GM19035 (cell line): ENCODE data around the gene PDCD1LG2.
"Not testable (repeated sequence)": the region's sequence is repeated elsewhere in the genome, so short reads cannot be mapped to it uniquely, and the experiment has no call there.

Source experiments
- ATAC-seq: cut with Tn5 transposase; IDR thresholded peaks from one replicate; pipeline ENCODE4 v1.9.1; 2021; ENCODE audit not compliant: unreplicated experiment

PDCD1LG2 gene

DNA sequence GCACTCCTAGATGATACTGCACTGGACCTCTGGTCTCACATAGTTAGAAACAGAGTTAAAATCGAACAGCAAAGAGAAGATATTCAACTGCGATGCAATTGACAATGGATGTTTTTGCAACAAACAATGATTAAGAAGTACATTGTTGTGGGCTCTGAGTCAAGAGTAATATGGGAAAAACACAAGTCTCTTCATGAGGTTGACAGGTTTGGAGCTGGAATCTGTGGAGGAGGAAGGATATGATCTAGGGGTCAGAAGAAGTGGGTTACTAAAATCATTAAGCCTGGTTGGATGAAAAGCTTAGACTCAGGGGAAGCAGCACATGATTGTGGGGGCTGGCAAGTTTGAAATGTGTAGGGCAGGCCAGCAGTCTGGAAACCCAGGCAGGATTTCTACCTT is 53.1 kb downstream of the PDCD1LG2 start:
- ATAC-seq, result no peak

DNA sequence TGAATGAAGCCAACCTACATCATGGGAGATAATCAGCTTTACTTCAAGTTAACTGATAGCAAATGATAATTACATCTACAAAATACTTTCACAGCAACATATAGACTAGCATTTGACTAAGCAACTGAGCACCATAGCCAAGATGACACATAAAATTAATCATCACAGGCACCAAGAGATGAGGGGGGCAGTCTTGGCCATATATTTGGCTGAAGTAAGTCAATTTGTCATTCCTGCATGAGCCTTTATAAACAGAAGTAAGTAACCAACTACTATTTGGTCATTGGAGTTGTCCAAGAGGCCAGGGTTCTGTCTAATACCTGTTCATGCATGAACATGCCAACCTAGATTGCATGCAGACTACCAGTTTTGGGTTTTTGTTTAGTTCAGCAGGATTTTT is 53.6 kb downstream of the PDCD1LG2 start:
- no peak for ATAC-seq

DNA sequence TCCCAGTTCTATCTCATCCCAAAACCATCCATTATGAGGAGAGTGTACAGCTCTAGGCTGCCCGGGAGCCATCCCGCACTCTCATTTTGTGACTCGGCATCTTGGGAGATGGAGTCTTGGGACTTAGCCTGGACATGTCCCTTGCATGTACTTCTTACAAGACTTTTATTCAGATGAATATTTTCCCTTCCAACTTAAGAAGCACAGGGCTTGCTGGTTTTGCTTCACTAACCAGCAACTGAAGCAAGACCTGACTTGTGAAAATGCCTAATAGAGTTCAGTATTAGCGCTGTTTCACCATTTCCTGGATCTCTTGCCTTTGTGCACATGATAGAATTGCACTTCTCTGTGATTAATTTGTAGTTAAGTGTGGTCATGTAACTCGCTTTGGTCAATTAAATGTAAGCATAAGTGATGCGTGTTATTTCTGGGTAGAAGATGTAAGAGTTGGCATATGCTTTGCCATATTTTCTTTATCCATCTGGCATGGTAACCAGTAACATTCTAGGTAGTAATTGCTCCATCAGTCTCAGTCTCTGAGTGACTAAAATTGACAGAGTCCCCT is 55.8 kb downstream of the PDCD1LG2 start:
- ATAC-seq, result no peak

DNA sequence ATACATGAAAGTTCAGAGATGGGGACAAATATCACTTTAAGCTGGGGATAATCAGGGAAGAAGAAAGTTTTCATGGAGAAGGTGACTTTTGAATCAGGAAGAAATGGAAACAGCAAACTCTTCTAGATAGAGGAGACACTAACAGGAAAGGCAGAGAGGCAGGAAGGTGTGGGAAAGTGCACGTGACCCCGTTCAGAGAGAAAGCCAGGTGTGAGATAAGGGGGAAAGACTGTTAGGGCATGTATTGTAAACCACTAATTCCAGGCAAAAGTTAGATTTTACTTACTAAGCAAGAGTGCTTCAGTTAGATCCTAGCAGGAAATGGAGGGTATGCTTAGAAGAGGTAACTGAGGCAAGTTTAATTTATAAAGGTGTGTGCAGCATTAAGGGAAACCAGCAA is 58.5 kb downstream of the PDCD1LG2 start:
- ATAC-seq, result no peak

DNA sequence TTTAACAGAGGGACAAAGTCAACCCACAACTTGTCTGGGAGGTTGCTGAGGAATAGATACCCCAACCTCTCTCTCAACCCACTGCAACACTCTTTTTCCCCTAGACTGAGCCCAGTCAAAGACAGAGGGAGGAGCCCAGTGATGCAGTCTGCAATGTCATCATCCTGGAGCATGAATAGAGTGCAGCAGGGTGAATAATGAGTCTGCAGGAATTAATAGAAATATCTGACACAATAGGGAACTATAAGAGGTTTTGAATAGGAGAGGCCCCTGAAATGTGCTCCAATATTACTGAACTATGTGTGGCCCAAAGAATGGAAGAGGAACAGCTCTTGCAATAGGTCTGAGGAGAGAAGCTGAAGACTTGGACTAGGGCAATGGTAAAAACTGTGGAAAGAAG is 59.1 kb downstream of the PDCD1LG2 start:
- ATAC-seq, result no peak

DNA sequence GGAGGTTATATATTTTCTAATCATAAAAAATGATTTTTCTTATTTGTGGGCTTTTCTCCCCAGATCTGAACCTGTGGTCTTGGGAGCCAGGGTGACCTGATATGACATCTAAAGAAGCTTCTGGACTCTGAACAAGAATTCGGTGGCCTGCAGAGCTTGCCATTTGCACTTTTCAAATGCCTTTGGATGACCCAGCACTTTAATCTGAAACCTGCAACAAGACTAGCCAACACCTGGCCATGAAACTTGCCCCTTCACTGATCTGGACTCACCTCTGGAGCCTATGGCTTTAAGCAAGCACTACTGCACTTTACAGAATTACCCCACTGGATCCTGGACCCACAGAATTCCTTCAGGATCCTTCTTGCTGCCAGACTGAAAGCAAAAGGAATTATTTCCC is 59.6 kb downstream of the PDCD1LG2 start:
- no peak for ATAC-seq

DNA sequence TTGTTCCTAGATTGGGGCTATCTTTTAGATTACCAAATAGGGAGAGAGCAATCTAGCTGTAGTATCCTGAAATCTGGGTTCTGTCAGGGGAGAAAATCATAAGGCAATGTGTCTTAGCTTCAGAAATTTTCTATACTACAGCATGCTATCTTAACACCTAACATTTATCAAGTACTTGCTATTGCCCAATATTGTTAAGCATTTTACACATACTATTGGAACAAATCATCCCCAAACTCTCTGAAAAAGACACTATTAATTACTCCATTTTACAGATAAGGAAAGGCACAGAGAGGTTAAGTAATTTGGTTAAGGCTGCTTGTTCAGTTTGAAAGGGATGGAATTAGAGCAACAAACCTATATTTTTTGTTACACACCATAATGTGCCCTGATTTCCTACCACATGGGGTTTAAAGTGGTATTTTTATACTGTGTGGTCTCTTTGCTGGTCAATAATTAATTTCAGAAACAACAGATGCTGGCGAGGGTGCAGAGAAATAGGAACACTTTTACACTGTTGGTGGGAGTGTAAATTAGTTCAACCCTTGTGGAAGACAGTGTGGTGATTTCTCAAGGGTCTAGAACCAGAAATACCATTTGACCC is 61.4 kb downstream of the PDCD1LG2 start:
- no peak for ATAC-seq

DNA sequence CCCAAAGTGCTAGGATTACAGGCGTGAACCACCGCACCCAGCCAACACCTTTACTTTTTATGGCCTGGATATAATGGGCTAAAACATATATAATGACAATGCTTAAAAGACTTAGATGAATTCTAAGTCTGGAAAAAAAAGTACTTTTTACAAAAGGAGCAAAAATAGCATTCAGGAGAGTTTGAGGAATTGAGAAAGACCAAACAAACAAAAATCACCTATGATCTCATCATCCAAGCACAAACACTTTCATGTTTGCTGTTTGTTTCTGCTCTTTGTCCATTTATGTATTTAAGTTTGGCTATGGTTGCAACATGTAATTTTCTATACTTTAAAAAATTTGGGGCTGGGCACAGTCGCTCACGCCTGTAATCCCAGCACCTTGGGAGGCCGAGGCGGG is 63.8 kb downstream of the PDCD1LG2 start:
- no peak for ATAC-seq

DNA sequence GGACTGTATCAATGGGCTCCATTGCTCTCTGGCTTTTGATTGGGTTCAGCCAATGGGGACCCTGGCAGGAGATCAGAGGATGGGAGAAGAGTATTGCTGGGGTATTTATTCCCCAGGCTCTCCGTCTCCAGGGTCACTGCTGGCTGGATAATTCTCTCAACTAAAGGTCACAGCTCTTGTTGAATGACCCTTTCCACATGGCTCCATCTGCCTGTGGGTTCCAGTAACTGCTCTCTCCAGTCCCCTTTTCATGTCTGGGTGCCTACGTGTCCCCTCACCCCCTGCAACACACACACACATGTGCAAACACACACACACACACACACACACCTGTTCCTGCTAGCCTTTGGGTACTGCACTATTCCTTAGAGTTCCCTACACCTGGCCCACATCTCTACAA is 64.7 kb downstream of the PDCD1LG2 start:
- ATAC-seq, result no peak

DNA sequence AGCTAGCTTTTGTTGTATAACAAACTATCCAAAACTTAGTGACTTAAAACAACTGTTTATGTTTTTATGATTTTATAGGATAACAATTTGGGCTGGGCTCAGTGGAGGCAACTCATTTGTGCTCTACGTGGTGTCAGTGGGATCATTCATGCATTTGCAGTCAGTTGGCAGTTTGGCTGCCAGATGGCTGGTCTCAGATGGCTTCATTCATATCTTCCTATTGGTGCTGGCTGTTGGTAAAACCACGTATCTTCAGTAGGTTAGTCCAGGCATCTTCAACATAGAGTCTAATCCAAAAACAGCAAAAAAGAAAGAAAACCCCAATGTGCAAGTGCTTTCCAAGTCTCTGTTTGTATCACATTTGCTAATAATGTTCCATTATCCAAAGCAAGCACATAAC is 66.9 kb downstream of the PDCD1LG2 start:
- ATAC-seq, result no peak

DNA sequence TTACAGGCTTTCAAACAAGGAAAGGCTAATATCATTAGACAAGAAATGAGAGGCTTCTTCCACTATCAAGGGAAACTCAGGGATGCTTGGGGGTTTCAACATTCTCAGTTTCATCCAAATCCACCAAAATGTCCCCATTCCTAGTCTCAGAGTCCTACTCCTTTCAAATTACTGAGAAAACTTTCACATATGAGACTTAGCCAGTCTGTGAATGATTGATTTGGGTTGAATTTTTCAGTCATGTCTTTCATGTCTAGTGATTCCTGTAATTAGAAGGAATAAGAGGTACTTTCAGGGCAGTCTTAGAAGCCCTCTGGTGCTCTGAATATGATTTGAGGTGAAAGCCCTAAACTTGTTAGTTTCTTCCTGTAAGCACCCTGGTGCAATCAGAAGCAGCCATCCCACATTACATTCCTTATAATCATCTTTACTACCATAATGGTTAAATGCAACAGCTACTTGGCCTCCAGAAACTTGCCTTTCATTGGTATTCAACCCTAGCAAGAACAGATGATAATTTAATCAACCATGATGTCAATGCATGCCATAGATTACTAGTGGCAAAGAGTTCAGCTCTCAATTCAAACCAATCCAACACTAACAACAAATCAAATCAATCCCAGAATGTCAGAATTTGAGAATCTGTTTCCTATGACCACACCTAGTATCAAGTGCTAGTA is 67.8 kb downstream of the PDCD1LG2 start:
- no peak for ATAC-seq

DNA sequence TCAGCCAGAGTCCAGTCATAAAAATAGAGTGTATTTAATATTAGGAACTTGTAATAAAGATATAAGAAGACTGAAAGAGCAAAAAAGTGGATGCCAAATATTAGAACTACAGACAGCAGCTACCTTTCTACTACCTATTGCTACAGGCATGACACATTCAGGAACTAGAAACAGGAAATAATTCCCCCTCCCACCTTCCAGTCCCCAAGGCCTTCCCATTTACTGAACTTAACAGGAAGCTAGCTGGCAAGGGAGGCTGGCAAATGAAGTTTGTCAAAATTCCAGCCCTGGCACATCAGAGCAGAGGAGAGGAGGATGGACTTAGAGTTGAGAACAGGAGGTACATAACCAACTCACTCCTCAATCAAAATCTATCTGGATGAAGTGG is 68.4 kb downstream of the PDCD1LG2 start:
- ATAC-seq, result no peak

DNA sequence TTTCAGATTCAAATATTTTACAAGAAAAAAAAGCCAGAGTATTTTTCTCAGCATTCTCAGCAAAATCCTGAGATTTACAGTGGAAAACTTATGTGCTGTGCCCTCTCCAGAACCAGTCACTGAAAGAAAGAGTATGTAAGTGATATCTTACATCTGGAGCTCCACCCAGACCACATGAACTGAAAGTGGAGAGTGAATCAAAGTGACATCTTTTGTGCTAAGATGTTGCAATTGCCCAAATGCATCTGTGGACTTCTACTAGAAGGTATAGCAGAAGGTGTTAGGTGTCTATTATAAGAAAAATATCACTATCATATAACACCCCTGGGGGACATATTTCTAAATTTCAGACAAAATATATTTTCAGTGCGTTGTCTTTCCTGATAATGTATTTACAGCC is 69.5 kb downstream of the PDCD1LG2 start:
- no peak for ATAC-seq

DNA sequence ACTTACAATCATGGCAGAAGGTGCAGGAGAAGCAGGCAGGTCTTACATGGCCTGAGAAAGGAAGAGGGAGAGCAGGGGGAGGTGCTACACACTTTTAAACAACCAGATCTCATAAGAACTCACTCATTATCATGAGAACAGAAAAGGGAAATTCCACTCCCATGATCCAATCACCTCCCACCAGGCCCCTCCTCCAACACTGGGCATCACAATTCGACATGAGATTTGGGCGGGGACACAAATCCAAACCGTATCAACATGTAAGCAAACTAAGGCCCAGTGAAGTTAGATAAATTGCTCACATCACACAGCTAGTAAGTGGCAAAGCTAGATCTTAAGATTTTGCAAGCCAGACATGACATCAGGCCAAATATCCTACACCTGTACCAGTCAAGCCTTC is 70.3 kb downstream of the PDCD1LG2 start:
- no peak for ATAC-seq

DNA sequence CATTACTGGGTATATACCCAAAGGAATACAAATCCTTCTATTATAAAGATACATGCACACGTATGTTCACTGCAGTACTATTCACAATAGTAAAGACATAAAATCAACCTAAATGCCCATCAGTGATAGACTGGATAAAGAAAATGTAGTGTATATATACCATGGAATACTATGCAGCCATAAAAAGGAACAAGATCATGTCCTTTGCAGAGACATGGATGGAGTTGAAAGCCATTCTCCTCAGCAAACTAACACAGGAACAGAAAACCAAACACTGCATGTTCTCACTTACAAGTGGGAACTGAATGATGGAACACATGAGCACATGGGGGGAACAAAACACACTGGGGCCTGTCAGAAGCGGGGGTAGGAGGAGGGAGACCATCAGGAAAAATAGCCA is 71.4 kb downstream of the PDCD1LG2 start:
- not testable (repeated sequence) for ATAC-seq

DNA sequence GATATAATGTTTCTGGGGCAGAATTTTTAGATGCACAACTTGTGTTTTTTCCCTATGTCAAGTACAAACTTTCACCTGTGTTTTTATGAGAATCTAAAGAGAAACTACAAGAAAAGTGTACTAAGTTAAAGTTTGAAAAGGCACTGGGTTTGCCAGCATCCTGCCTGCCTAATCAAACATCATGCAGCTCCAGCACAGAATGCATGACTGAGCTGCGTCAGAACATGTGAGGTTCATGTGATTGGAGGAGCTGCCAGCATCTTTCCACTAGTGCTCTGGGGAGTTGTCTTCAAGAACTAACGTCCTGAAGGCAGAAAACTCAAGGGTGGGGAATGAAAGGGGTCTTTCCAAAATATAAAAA is 72.5 kb downstream of the PDCD1LG2 start:
- ATAC-seq, result peak; percentile 62

DNA sequence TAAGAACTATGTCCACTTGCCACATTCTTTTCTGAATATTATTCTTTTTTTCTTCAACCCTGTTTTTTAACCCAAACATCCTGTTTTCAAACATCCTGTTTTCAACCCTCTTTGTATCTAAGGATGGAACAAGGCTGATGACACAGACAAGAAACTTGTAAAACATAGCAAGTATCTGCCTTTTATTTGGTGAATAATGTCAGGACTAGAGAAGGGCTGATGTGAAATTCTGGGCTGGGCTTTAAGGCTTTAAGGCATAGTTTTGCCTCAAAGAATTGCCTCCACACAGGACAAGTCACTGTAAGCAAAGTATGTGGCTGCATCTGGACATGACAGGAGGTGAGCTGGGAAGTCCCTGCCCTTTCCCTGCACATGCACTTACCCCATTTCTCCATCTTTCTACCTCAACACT is 76.1 kb downstream of the PDCD1LG2 start:
- peak; percentile 43 for ATAC-seq

DNA sequence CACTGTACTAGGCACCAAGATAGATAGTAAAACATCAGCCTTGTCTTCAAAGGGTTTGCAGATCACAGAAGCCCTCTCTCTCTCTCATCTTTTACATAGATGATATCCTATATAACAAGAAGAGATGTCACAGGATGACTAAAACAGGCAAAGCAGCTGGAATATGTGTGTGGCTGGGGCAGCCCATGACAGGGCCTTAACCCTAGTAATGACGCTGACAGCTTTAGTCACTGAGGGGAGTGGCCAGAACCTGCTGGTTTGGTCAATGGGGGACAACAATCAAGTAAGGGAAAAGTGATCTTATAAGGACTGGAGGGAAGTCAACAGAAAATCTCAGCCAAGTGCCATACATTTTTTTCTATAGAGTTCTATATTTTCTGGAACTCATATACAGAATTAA is 76.7 kb downstream of the PDCD1LG2 start:
- no peak for ATAC-seq

DNA sequence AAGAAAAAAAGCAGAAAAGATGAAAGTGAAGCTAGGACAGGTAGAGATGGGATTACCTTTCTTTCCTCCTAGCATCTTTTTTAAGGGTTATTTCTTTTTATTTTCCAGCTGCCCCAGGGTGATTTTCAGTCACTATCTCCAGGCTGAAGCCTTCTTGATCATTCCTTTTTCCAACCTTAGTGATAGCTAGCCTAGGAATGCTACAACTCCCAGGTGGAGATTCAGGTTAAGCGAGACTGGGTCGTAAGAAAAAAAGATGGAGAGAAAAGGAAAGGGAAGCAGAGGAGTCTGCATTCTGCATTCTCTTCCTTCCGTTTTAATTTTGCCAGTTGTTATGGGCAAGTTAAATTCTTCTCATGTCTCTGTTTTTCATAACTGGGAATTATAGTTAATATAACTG is 81.9 kb downstream of the PDCD1LG2 start:
- ATAC-seq, result no peak

DNA sequence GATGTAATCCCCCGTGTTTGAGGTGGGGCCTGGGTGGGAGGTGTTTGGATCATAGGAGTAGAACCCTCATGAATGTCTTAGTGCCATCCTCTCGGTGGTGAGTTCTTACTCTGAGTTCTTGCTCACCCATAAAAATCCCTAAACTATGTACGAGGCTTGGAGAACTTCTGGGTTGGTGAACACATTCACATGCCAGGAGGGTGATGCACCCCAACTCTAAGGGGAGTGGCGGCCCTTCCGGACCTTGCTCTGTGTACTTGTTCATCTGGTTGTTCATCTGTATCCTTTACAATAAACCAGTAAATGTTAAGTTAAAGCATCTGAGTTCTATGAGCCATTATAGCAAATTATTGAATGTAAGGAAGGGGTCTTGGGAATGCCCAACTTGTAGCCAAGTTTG is 82.6 kb downstream of the PDCD1LG2 start:
- no peak for ATAC-seq

DNA sequence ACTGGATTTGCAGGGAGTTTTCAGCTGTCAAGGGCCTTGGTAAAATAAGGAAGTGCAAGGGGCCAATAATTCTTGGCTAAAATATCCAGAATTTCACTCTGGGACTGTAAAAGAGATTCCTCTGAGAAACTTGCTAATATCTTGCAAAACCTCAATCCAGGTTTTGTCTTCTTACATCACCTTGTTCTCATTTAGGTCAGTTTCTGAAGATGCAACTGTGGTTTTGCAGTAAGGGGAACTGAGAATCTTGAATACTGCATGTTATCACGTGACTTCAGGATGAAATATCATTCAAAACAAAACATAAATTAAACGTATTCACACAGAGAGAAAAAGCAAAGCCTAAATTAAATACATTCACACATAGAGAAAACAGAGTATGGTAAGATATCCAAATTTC is 83.6 kb downstream of the PDCD1LG2 start:
- ATAC-seq, result peak; percentile 66

DNA sequence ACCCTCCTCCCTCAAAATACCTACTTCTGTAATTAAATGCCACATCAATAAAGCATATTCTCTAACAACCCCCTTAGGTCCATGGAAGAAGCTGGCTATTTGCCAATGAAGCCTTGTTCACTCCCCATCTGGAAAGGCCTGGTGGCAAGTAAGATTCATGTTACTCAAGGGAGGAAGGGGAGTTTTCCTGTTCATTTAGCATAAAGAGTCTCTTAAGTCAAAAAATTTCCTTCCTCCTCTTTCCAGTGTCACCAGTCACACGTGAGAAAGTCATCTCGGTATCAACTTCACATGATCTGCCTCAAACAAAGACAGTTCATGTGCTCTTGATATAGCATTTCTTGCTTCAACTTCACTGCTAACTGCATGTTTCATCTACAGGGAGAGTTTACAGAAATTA is 85.8 kb downstream of the PDCD1LG2 start:
- ATAC-seq, result no peak
